GM15510 (cell line): ENCODE measurements around the gene CCDC30.

Source experiments
- POLR2A ChIP-seq: IDR thresholded peaks from 3 replicates; pipeline ENCODE4 v1.6.1; 2011; ENCODE audit warnings: borderline replicate concordance; ENCODE audit not compliant: insufficient read length; ENCODE audit errors: extremely low read depth

The CCDC30 gene

DNA sequence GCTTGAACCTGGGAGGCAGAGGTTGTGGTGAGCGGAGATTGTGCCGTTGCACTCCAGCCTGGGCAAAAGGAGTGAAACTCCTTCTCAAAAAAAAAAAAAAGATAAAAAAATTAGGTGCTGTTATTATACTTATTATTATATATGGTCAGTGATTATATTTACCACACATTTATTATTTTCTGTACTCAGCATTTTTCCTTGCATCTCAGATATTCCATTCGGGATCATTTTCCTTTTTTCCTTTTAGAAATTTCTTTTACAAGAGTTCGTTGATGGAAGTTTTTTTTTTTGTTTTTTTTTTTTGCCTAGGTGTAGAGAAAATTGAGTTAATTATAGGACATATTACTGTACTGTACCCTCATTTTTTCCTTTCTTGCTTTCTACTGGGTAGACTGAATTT is 13.5 kb downstream of the CCDC30 start:
- TF ChIP-seq POLR2A: no peak

DNA sequence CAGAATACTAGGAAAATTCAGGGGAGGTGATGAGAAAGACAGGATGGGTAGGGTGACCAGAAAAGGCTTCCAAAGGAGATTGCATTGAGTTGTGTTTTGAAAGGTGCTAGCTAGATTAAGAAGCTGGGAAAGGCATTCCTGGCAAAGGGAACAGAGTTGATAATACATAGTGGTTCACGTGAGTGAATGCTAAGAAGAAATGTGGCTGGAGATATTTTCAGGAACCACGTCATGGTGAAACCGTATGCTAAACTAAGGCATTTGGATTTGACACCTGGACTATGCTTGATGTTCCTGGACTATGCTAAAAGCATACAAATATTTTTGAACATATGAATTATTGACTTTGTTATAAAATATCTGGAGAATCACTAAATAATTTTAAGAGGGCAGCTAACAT is 14.7 kb downstream of the CCDC30 start:
- TF ChIP-seq POLR2A: no peak

DNA sequence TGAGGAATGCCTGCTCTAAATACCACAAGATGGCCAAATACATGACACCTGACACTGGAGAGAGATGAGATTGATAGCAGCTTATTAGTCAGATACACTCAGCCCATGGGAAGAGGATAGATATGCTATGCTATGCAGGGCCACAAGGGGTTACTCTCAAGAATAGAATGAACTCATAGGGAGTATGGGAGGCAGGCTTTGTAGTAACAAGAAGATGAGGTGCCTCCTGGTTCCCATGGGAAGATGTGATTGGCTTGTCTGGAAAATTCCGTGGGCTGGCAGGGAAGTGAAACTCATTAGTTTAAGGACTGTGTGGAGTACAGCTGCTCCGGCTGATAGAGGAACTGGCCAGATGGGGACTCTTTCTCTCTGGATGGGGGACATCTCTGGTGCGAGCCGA is 16.5 kb downstream of the CCDC30 start:
- no peak for TF ChIP-seq POLR2A

DNA sequence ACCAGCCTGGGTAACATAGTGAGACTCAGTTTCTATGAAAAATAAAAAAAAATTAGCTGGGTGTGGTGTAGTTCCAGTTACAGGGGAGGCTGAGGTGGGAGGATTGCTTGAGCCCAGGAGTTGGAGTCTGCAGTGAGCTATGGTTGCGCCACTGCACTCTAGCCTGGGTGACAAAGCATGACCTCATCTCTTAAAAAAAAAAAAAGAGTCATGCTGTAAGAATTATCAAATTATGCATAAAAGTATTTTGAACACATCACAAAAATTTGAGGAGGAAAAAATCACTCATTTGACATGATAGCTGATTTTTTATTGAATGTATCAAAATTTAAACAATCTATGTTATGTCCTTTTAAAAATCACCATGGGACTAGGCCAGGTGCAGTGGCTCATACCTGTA is 17.8 kb downstream of the CCDC30 start:
- TF ChIP-seq POLR2A: no peak

DNA sequence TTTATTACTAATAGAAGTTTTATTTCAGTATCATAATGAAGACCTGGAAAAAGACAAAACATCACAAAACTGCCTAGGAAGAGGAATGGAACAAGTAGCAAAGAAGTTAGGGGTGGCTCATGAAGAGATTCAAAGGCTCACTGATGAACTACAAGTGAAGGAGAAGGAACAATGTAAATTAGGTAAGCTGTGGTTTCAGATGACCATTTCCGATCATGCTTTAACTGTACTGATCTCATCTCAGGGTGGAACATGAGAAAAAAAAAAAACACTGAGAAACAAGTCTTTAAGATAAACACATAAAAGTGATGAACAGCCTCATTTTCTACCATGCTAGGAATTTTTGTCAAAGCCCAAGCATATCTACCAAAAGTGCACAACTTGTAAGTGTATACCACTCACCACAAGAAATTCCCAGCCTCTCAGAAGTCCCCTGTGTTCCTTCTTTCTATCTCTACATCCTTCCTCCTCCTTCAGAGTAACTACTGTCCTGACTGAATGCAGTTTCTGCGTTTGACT is 19.6 kb downstream of the CCDC30 start:
- TF ChIP-seq POLR2A: no peak

DNA sequence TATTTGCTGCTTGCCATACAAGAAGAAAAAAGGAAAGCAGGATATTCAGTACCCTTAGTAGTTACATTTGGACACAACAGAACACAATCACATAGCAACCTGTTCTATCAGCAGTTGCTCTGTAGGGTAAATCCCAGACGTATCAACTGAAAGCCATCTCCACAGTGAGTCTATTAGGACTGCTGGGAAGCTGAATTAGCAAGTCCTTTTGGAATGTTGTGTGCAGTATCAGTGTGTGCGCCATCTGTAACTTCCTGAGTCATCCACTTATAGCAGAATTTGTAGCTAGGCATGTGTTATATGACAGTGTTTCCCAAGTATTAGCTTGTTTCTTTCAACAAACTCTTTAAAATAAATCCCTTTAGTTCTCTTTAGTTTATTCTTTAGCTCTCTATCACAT is 21.3 kb downstream of the CCDC30 start:
- no peak for TF ChIP-seq POLR2A

DNA sequence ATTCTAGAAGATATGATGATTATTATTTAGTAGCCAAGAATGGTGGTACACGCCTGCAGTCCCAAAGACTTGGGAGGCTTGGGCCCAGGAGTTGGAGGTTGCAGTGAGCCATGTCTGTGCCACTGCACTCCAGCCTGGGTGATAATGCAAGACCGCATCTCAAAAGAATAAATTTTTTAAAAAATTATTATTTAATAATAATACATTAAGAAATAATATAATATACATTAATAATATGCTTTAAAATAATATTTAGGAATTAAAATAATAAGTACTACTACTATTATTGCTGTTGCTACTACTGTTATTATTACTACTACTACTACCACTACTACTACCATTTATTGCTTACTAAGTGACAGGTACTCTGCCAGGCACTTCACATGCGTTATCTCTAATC is 27.2 kb downstream of the CCDC30 start:
- no peak for TF ChIP-seq POLR2A

DNA sequence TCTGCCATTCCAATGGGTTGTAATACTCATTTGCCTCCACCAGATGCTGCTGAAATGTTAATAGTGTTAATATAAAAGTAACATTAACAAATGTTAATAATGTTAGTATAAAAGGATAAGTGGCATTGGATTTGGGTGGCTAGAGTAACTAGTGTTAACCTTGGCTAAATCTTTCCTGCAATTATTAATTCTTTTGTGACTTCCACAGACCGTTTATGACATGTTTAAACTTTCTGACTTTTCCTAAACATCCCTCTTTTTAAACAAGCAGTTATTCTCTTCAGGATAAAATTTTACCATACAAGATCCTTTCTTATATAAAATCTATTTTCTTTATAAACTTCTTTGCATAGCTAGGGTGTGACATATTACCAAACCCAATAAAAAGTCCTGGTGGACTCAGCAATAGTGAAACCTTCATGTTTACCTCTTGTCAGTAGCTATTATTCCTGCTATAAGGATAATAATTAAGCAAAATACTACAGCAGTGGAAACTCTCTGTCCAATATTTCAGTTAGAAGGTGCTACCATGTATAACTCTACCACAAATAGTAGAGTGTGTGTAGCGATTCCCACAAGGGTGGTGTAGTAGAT is 41.5 kb downstream of the CCDC30 start:
- TF ChIP-seq POLR2A: no peak

DNA sequence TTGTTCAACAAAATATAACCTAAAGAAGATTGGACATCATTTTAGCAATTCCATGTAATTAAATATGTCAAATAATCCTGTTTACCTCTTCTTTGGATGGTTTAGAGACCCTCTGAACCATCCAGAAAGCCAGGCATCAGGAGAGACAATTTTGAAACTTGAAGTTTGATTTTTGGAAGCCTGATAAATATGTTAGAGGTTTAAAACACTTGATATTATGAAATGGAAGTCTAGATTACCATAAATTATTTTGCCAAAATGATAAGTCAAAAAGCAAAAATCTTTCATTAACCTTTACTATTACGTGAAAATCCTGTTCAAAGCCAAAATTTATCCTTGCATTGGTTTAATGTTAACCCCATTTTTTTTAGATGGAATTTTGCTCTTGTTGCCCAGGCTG is 43.5 kb downstream of the CCDC30 start:
- no peak for TF ChIP-seq POLR2A

DNA sequence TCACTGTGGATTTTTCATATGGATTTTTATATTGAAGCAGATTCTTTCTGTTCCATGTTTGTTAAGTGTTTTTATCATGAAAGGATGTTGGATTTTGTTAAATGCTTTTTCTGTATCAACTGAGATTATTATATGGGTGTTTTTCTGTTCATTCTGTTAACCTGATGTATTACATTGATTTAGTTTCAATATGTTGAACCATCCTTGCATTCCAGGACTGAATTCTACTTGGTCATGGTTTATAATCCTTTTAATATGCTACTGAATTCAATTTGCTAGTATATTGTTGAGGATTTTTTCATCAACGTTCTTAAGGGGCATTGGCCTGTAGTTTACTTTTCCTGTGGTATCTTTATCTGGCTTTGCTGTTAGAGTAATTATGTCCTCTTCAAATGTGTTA is 55.8 kb downstream of the CCDC30 start:
- TF ChIP-seq POLR2A: no peak

DNA sequence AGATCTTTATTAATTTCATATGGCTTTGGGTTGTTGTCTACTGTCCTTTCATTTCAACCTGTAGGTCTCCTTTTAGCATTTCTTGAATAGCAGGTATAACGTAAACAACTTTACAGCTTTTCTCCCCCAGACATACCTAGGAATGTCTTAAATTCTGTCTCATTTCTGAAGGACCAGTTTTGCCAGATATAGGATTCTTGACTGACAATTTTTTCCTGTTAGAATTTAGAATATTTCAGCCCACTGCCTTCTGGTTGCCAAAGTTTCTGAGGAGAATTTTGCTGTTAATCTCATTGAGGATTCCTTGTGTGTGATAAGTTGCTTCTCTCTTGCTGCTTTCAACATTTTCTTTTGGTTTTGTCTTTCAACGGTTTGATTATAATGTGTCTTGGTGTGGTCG is 60.1 kb downstream of the CCDC30 start:
- TF ChIP-seq POLR2A: no peak

DNA sequence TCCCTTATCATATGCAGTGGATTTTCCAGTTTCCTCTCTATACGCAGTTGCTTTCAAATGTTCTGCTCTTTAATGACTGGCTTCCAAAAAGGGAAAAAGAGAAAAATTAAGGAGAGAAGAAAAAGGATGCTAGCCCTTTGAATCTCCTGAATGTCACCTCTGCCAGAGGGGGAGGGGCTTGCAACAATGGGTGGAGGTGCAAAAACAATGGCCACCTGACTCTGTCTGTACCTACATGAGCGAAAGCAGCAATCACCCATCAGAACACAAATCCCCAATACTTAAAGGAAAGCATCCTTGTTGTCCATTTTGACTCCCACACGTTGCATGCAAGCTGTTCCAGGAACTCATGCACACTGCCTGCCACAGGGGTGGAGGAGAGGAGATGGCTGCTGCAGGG is 61.2 kb downstream of the CCDC30 start:
- TF ChIP-seq POLR2A: no peak

DNA sequence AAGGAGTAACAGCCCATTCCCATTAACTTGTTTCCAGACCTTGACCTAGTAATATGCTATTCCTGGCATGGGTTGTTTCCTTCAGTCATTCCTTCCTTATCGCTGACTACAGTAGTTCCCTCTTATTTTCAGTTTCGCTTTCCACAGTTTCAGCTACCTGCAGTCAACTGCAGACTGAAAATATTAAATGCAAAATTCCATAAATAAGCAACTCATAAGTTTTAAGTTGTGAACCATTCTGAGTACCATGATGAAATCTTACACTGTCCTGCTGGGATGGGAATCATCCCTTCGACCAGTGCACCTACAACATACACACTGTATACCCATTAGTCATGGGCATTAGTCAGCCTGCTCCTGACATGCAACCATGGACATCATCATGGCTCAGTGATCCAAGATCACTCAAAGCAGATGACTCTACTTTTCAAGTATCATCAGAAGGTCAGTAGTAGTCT is 66.7 kb downstream of the CCDC30 start:
- TF ChIP-seq POLR2A: no peak

DNA sequence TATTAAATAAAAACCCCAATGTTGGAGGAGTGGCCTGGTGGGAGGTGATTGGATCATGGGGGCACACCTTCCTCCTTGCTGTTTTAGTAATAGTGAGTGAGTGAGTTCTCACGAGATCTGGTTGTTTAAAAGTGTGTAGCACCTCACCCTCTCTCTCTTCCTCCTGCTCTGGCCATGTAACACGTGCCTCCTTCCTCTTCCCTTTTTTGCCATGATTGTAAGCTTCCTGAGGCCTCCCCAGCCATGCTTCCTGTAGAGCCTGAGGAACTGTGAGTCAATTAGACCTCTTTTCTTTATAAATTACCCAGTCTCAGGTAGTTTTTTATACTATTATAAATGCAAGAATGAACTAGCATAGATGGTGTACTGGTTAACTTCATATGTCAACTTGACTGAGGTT is 68.0 kb downstream of the CCDC30 start:
- TF ChIP-seq POLR2A: no peak

DNA sequence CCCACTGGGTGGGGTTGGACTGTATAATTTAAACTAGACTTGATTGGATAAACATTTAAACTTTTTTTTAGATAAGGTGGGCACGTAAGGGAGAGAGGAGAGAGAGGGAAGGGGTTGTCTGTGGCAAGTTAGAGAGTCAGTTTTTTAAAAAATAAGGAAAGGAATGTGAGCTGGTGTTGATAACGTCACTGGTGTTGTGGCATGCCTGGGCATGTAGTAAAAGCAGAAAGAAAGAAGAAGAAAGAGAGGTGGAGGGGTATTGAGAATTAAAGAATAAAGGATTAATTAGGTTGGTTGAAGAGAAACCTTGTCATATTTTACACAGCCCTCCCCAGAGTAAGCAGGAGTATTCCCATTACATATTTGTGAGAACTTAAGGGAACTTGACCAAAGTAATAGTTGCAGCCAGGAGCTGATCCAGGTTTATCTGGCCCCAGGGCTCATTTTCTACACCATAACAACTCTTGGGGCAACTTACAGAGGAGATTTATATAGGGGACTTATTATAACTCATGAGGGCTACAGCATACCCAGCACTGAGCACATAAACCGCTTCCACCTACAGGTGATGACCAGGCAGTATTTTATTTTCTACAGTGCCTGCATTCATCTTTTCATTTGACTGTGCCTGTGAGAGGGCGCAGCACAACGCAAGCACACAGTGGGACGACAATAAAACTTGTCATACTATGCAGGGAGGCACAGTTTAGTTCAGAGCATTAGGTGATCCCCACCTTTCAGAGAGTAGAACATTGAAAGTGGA is 70.2 kb downstream of the CCDC30 start:
- TF ChIP-seq POLR2A: no peak

DNA sequence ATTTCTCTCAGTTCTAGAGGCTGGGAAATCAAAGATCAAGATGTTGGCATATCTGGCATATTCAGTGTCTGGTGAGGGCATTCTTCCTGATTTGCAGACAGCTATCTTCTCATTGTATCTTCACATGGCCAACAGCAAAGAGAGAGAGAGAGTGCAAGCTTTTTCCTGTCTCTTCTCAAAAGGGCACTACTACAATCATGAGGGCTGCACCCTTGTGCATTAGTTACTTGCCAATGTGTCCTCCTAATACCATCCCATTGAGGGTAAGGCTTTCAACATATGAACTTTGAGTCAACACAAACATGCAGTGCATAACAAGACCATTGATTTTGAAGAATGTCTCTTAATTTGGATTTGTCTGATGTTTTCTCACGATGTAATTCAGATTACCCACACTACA is 78.0 kb downstream of the CCDC30 start:
- no peak for TF ChIP-seq POLR2A
